ENCODE results near the gene CSF1. TPM values are rescaled to one million over a fixed set of nuclear protein-coding genes. Genes with fewer than 3 reads are reported as not detected.
"Not testable (repeated sequence)": the region's sequence is repeated elsewhere in the genome, so short reads cannot be mapped to it uniquely, and the experiment has no call there.

Gene CSF1
- 0.89 and 2.9 TPM in 2 replicates for total RNA-seq
- long read RNA-seq: 0 reads

DNA sequence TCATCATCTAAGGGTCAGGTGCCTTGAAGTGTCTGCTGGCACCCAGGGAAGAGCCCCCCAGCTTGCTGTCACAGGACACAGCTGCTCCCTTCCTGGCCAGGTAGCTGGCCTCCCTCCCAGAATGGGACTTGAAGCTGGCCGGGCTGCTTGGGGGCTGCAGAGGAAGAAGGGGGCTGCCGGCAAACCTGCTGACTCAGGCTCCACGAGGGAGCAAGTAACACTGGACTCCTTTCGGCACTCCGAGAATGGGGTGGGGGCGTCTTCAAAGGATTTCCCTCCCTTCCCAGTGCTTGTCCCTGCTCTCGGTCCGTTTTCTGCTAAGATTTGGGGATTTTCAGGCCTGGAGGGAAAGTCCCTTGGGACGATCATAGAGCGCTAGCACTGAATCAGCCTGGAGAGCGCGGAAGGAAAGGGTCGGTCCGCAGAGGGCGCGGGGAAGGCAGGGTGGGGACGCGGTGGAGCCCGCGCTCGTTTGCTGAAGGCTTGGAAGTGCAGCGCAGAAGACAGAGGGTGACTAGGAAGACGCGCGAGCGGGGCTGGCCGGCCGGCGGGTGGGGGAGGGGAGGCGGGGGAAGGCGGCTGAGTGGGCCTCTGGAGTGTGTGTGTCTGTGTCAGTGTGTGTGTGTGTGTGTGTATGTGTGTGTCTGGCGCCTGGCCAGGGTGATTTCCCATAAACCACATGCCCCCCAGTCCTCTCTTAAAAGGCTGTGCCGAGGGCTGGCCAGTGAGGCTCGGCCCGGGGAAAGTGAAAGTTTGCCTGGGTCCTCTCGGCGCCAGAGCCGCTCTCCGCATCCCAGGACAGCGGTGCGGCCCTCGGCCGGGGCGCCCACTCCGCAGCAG, at the start of gene CSF1:
Gene CSF1 (plus strand): TSS at position 727 of the 840 bp plus-strand sequence. CDS start 175 bp downstream, outside the sequence.
- Mint-ChIP-seq H3K27me3 (peaks cover 77% of the 10 kb centered on the region), H3K27ac (peak within 1 kb of the TSS; percentile 89), H3K36me3 (ENCODE audit: insufficient read depth) (no peaks in the 10 kb centered on the region), H3K4me1 (ENCODE audit: low read depth) (peaks cover 4% of the 10 kb centered on the region), H3K9me3 (ENCODE audit: low read depth) (no peaks in the 10 kb centered on the region), H3K4me3 (ENCODE audit: low read depth) (peak within 1 kb of the TSS; percentile 76)
- peak; percentile 23 for DNase-seq (ENCODE audit: low spot score, unreplicated experiment)
- TF ChIP-seq, protein P1, sequence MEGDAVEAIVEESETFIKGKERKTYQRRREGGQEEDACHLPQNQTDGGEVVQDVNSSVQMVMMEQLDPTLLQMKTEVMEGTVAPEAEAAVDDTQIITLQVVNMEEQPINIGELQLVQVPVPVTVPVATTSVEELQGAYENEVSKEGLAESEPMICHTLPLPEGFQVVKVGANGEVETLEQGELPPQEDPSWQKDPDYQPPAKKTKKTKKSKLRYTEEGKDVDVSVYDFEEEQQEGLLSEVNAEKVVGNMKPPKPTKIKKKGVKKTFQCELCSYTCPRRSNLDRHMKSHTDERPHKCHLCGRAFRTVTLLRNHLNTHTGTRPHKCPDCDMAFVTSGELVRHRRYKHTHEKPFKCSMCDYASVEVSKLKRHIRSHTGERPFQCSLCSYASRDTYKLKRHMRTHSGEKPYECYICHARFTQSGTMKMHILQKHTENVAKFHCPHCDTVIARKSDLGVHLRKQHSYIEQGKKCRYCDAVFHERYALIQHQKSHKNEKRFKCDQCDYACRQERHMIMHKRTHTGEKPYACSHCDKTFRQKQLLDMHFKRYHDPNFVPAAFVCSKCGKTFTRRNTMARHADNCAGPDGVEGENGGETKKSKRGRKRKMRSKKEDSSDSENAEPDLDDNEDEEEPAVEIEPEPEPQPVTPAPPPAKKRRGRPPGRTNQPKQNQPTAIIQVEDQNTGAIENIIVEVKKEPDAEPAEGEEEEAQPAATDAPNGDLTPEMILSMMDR (IDR thresholded peaks at IDR 0.05; ENCODE audit: unreplicated experiment): no peak

DNA sequence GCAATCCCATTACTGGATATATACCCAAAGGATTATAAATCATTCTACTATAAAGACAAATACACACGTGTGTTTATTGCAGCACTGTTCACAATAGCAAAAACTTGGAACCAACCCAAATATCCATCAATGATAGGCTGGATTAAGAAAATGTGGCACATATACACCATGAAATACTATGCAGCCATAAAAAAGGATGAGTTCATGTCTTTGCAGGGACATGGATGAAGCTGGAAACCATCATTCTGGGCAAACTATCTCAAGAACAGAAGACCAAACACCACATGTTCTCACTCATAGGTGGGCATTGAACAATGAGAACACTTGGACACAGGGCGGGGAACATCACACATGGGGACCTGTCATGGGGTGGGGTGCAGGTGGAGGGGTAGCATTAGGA, 49.0 kb upstream of the CSF1 start:
- H3K4me1 Mint-ChIP-seq (ENCODE audit: low read depth); H3K4me3 Mint-ChIP-seq (ENCODE audit: low read depth); H3K36me3 Mint-ChIP-seq (ENCODE audit: insufficient read depth); DNase-seq (ENCODE audit: low spot score, unreplicated experiment); H3K27ac Mint-ChIP-seq: not testable (repeated sequence)
- Mint-ChIP-seq H3K9me3 (ENCODE audit: low read depth) (peaks cover 17% of the 10 kb centered on the region), H3K27me3 (peaks cover 48% of the 10 kb centered on the region)

GRCh38 chr1:109863667-109864046, 47.0 kb upstream of the CSF1 start:
- Mint-ChIP-seq H3K9me3 (ENCODE audit: low read depth) (peaks cover 13% of the 10 kb centered on the region), H3K27me3 (peaks cover 35% of the 10 kb centered on the region), H3K36me3 (ENCODE audit: insufficient read depth) (no peaks in the 10 kb centered on the region), H3K4me3 (ENCODE audit: low read depth) (no peak overlapping the region), H3K4me1 (ENCODE audit: low read depth) (no peaks in the 10 kb centered on the region), H3K27ac (no peak overlapping the region)
- no peak for DNase-seq (ENCODE audit: low spot score, unreplicated experiment)
- TF ChIP-seq, protein P1 (IDR thresholded peaks at IDR 0.05; ENCODE audit: unreplicated experiment): no peak

- H3K9me3 Mint-ChIP-seq (ENCODE audit: low read depth): peaks cover 13% of the 10 kb centered on the region
- no peak for DNase-seq (ENCODE audit: low spot score, unreplicated experiment)
- peaks cover 31% of the 10 kb centered on the region for H3K27me3 Mint-ChIP-seq
- no peak overlapping the region for H3K27ac Mint-ChIP-seq
- H3K4me3 Mint-ChIP-seq (ENCODE audit: low read depth): no peak overlapping the region
- H3K4me1 Mint-ChIP-seq (ENCODE audit: low read depth): no peaks in the 10 kb centered on the region
- H3K36me3 Mint-ChIP-seq (ENCODE audit: insufficient read depth): no peaks in the 10 kb centered on the region
- TF ChIP-seq, protein P1 (IDR thresholded peaks at IDR 0.05; ENCODE audit: unreplicated experiment): no peak
Observed at GRCh38 chr1:109864047-109864822, 46.4 kb upstream of the CSF1 start.

GRCh38 chr1:109864930-109865612, 45.6 kb upstream of the CSF1 start:
- Mint-ChIP-seq H3K4me3 (ENCODE audit: low read depth) (no peak overlapping the region), H3K36me3 (ENCODE audit: insufficient read depth) (no peaks in the 10 kb centered on the region), H3K4me1 (ENCODE audit: low read depth) (no peaks in the 10 kb centered on the region), H3K27me3 (peaks cover 25% of the 10 kb centered on the region), H3K9me3 (ENCODE audit: low read depth) (peaks cover 13% of the 10 kb centered on the region), H3K27ac (no peak overlapping the region)
- TF ChIP-seq, protein P1 (IDR thresholded peaks at IDR 0.05; ENCODE audit: unreplicated experiment): no peak
- DNase-seq (ENCODE audit: low spot score, unreplicated experiment): no peak
